Kidney glomerular epithelial cell (primary cell): ENCODE measurements around the gene CCDC14.
"Not testable (repeated sequence)": the region's sequence is repeated elsewhere in the genome, so short reads cannot be mapped to it uniquely, and the experiment has no call there.

Experiments used
- DNase-seq: peaks from one replicate; lab custom pipeline; 2025; lab: John Stamatoyannopoulos, UW

CCDC14 gene

GRCh38 chr3:123960781-123961507 lies at the start of gene CCDC14:
CCDC14 (minus strand) TSS chr3:123961229; CDS start chr3:123961173, 56 bp downstream.
- DNase-seq: peak; percentile 94

GRCh38 chr3:124008321-124008720 lies 47.3 kb upstream of the CCDC14 start:
- DNase-seq: not testable (repeated sequence)

- DNase-seq: no peak
Observed at GRCh38 chr3:124007186-124007585, 46.2 kb upstream of the CCDC14 start.

- DNase-seq: not testable (repeated sequence)
Observed at GRCh38 chr3:124002405-124003079, 41.5 kb upstream of the CCDC14 start.

GRCh38 chr3:124001366-124001765 lies 40.3 kb upstream of the CCDC14 start:
- DNase-seq: not testable (repeated sequence)

GRCh38 chr3:123997543-123997942 lies 36.5 kb upstream of the CCDC14 start:
- DNase-seq: no peak

GRCh38 chr3:123993818-123994217 lies 32.8 kb upstream of the CCDC14 start:
- DNase-seq: no peak

GRCh38 chr3:123991730-123992588 lies 30.9 kb upstream of the CCDC14 start, which contains the start of gene ROPN1:
ROPN1 (minus strand) TSS chr3:123992124; CDS start chr3:123980481, 11,643 bp downstream.
- DNase-seq: not testable (repeated sequence)

- no peak for DNase-seq
Observed at GRCh38 chr3:123986427-123986826, 25.4 kb upstream of the CCDC14 start.

GRCh38 chr3:123984957-123985356 lies 23.9 kb upstream of the CCDC14 start:
- no peak for DNase-seq

- no peak for DNase-seq
Observed at GRCh38 chr3:123984350-123984749, 23.3 kb upstream of the CCDC14 start.

- DNase-seq: not testable (repeated sequence)
Observed at GRCh38 chr3:123981317-123981716, 20.3 kb upstream of the CCDC14 start.

- no peak for DNase-seq
Observed at GRCh38 chr3:123980539-123980938, 19.5 kb upstream of the CCDC14 start.

- DNase-seq: peak; percentile 27
Observed at GRCh38 chr3:123979525-123980501, 18.8 kb upstream of the CCDC14 start.

- DNase-seq: not testable (repeated sequence)
Observed at GRCh38 chr3:123976904-123977303, 15.9 kb upstream of the CCDC14 start.

- not testable (repeated sequence) for DNase-seq
Observed at GRCh38 chr3:123976181-123976898, 15.3 kb upstream of the CCDC14 start.

GRCh38 chr3:123975030-123975429 lies 14.0 kb upstream of the CCDC14 start:
- DNase-seq: not testable (repeated sequence)

- no peak for DNase-seq
Observed at GRCh38 chr3:123971406-123971805, 10.4 kb upstream of the CCDC14 start.

- not testable (repeated sequence) for DNase-seq
Observed at GRCh38 chr3:123967260-123967659, 6.2 kb upstream of the CCDC14 start.

GRCh38 chr3:123966799-123967198 lies 5.8 kb upstream of the CCDC14 start:
- DNase-seq: not testable (repeated sequence)
